ENCODE measurements around the gene RBM23. TPM values are rescaled to one million over a fixed set of nuclear protein-coding genes. Genes with fewer than 3 reads are reported as not detected.

Gene RBM23
- total and polyA plus RNA-seq, 9 of the 15 experiments (the other 6 are each of a cell fraction or from before 2014, with no cell fraction given) = 46.0 to 102 (median 58.5) TPM

GRCh38 chr14:22929961-22930364 lies 11.0 kb upstream of the RBM23 start (continued):
- TF ChIP-seq FOXO4 (CRISPR knock-in tag; IDR thresholded peaks at IDR 0.05) (no peak), CHD2 (IDR thresholded peaks at IDR 0.05; ENCODE audit: low read depth, low read length) (no peak), FOXP1 (CRISPR knock-in tag; IDR thresholded peaks at IDR 0.05) (0 out of 2 replicates have a peak, but pooled peaks have one; percentile 3), TAF9B (IDR thresholded peaks at IDR 0.05; ENCODE audit: partially characterized antibody) (peak; percentile 15), MAFG (tag; conservative IDR thresholded peaks at IDR 0.05) (peak; percentile 81), RNF2 (IDR thresholded peaks at IDR 0.05) (no peak), MYBL2 (IDR thresholded peaks at IDR 0.05; ENCODE audit: low read depth) (no peak), MYBL2 (CRISPR knock-in tag; IDR thresholded peaks at IDR 0.05; ENCODE audit: borderline replicate concordance) (no peak), SIX5 (IDR thresholded peaks at IDR 0.05; ENCODE audit: borderline replicate concordance in 1 of 2, insufficient read depth in 1 of 2, low read depth in 1 of 2, low read length in 2 of 2) (no peak), BRD4 (IDR thresholded peaks at IDR 0.05) (no peak), ZZZ3 (IDR thresholded peaks at IDR 0.05) (no peak), ELF1 (tag; IDR thresholded peaks at IDR 0.05) (peak; percentile 68), ARID1B (IDR thresholded peaks at IDR 0.05) (no peak), ZBTB34 (CRISPR knock-in tag; IDR thresholded peaks at IDR 0.05) (no peak), THRB (CRISPR knock-in tag; conservative IDR thresholded peaks at IDR 0.05) (no peak), HIVEP1 (CRISPR knock-in tag; IDR thresholded peaks at IDR 0.05) (no peak), ZNF76 (CRISPR knock-in tag; IDR thresholded peaks at IDR 0.05; ENCODE audit: borderline replicate concordance) (no peak), ZMIZ1 (IDR thresholded peaks at IDR 0.05; ENCODE audit: low read depth in 2 of 2, low read length in 2 of 2) (no peak), ZNF239 (CRISPR knock-in tag; IDR thresholded peaks at IDR 0.05) (no peak)

All from K562 (cell line).